ENCODE results near the gene KRTAP10-4.

KRTAP10-4 gene

GRCh38 chr21:44539046-44539445 is 34.5 kb upstream of the KRTAP10-4 start:
- H2BK12ac ChIP-seq (ENCODE audit: low read length in 2 of 2): no peak overlapping the region
- DNase-seq: no peak
- H4K8ac ChIP-seq (ENCODE audit: low read length): no peak overlapping the region
- no peaks in the 10 kb centered on the region for H3K36me3 ChIP-seq (ENCODE audit: control insufficient read depth in 1 of 2, insufficient read depth in 2 of 2, low read depth in 1 of 2, low read length in 2 of 2)
- H4K91ac ChIP-seq (ENCODE audit: low read length): no peak overlapping the region
- H3K79me1 ChIP-seq (replicated peaks; ENCODE audit: low read length, poor library complexity, severe bottlenecking): no peaks in the 10 kb centered on the region
- no peak overlapping the region for H2AK5ac ChIP-seq (ENCODE audit: low read length, severe bottlenecking)
- H3K18ac ChIP-seq (ENCODE audit: low read depth in 1 of 2, low read length in 2 of 2): no peak overlapping the region
- H3K4me1 ChIP-seq (ENCODE audit: control insufficient read depth, insufficient read depth, low read depth, low read length): no peaks in the 10 kb centered on the region
- H3K4ac ChIP-seq (ENCODE audit: low read depth in 1 of 2, low read length in 2 of 2): no peak overlapping the region
- no peak overlapping the region for H3K4me3 ChIP-seq (ENCODE audit: insufficient read depth in 1 of 2, low read depth in 1 of 2, low read length in 2 of 2)
- peaks cover 4 to 9% of the 10 kb centered on the region in 2 experiments for H3K27me3 ChIP-seq (ENCODE audit: control insufficient read depth in 1 of 2, insufficient read depth in 1 of 2, low read length in 2 of 2)
- no peak overlapping the region for H3K14ac ChIP-seq (ENCODE audit: low read length in 2 of 2)
- no peak overlapping the region for H2AFZ ChIP-seq (ENCODE audit: low read depth, low read length)
- WGBS: 70% methylated on average over 14 of the region's 14 CpGs
- H2BK15ac ChIP-seq (ENCODE audit: low read depth, poor library complexity, severe bottlenecking): no peak overlapping the region
- no peak overlapping the region for H3K23ac ChIP-seq (ENCODE audit: low read length in 2 of 2)
- H2BK120ac ChIP-seq (ENCODE audit: low read depth, low read length): no peak overlapping the region
- no peak overlapping the region for H3K27ac ChIP-seq (ENCODE audit: low read length, poor library complexity, severe bottlenecking)
- H3K9me3 ChIP-seq (ENCODE audit: control insufficient read depth, low read length): peaks cover 16% of the 10 kb centered on the region
- no peak overlapping the region for H3K9ac ChIP-seq (ENCODE audit: low read length)
- no peak overlapping the region for H2BK5ac ChIP-seq (ENCODE audit: low read depth, low read length, poor library complexity, severe bottlenecking)
- H3K4me2 ChIP-seq (ENCODE audit: low read length, poor library complexity, severe bottlenecking): no peak overlapping the region

GRCh38 chr21:44539991-44540666 is 33.4 kb upstream of the KRTAP10-4 start, which contains the start of gene KRTAP10-1:
KRTAP10-1 (minus strand) TSS chr21:44540195; CDS start chr21:44540150, 45 bp downstream.
- Histone ChIP-seq H3K36me3 (ENCODE audit: control insufficient read depth in 1 of 2, insufficient read depth in 2 of 2, low read depth in 1 of 2, low read length in 2 of 2) (no peaks in the 10 kb centered on the region), H3K4me2 (ENCODE audit: low read length, poor library complexity, severe bottlenecking) (no peak within 1 kb of the TSS), H4K91ac (ENCODE audit: low read length) (no peak within 1 kb of the TSS), H2BK15ac (ENCODE audit: low read depth, poor library complexity, severe bottlenecking) (no peak within 1 kb of the TSS), H3K27ac (ENCODE audit: low read length, poor library complexity, severe bottlenecking) (no peak within 1 kb of the TSS), H3K4me3 (ENCODE audit: insufficient read depth in 1 of 2, low read depth in 1 of 2, low read length in 2 of 2) (no peak within 1 kb of the TSS), H2BK5ac (ENCODE audit: low read depth, low read length, poor library complexity, severe bottlenecking) (no peak within 1 kb of the TSS), H2BK12ac (ENCODE audit: low read length in 2 of 2) (no peak within 1 kb of the TSS), H3K4me1 (ENCODE audit: control insufficient read depth, insufficient read depth, low read depth, low read length) (no peaks in the 10 kb centered on the region), H4K8ac (ENCODE audit: low read length) (no peak within 1 kb of the TSS), H2AK5ac (ENCODE audit: low read length, severe bottlenecking) (no peak within 1 kb of the TSS), H2BK120ac (ENCODE audit: low read depth, low read length) (no peak within 1 kb of the TSS), H3K27me3 (ENCODE audit: control insufficient read depth in 1 of 2, insufficient read depth in 1 of 2, low read length in 2 of 2) (peaks cover 4 to 7% of the 10 kb centered on the region in 2 experiments), H3K23ac (ENCODE audit: low read length in 2 of 2) (no peak within 1 kb of the TSS), H3K9ac (ENCODE audit: low read length) (no peak within 1 kb of the TSS), H3K14ac (ENCODE audit: low read length in 2 of 2) (no peak within 1 kb of the TSS), H3K18ac (ENCODE audit: low read depth in 1 of 2, low read length in 2 of 2) (no peak within 1 kb of the TSS), H3K79me1 (replicated peaks; ENCODE audit: low read length, poor library complexity, severe bottlenecking) (no peaks in the 10 kb centered on the region), H2AFZ (ENCODE audit: low read depth, low read length) (no peak within 1 kb of the TSS), H3K9me3 (ENCODE audit: control insufficient read depth, low read length) (peaks cover 16% of the 10 kb centered on the region), H3K4ac (ENCODE audit: low read depth in 1 of 2, low read length in 2 of 2) (no peak within 1 kb of the TSS)
- 83% methylated on average over 19 of the region's 21 CpGs for WGBS
- DNase-seq: no peak

GRCh38 chr21:44540741-44541288 is 32.7 kb upstream of the KRTAP10-4 start:
- Histone ChIP-seq H2BK12ac (ENCODE audit: low read length in 2 of 2) (no peak overlapping the region), H2AK5ac (ENCODE audit: low read length, severe bottlenecking) (no peak overlapping the region), H3K27ac (ENCODE audit: low read length, poor library complexity, severe bottlenecking) (no peak overlapping the region), H3K9ac (ENCODE audit: low read length) (no peak overlapping the region), H2AFZ (ENCODE audit: low read depth, low read length) (no peak overlapping the region), H3K36me3 (ENCODE audit: control insufficient read depth in 1 of 2, insufficient read depth in 2 of 2, low read depth in 1 of 2, low read length in 2 of 2) (no peaks in the 10 kb centered on the region), H3K9me3 (ENCODE audit: control insufficient read depth, low read length) (peaks cover 16% of the 10 kb centered on the region), H2BK15ac (ENCODE audit: low read depth, poor library complexity, severe bottlenecking) (no peak overlapping the region), H3K4ac (ENCODE audit: low read depth in 1 of 2, low read length in 2 of 2) (no peak overlapping the region), H3K14ac (ENCODE audit: low read length in 2 of 2) (no peak overlapping the region), H4K91ac (ENCODE audit: low read length) (no peak overlapping the region), H3K4me1 (ENCODE audit: control insufficient read depth, insufficient read depth, low read depth, low read length) (no peaks in the 10 kb centered on the region), H4K8ac (ENCODE audit: low read length) (no peak overlapping the region), H3K18ac (ENCODE audit: low read depth in 1 of 2, low read length in 2 of 2) (no peak overlapping the region), H2BK5ac (ENCODE audit: low read depth, low read length, poor library complexity, severe bottlenecking) (no peak overlapping the region), H2BK120ac (ENCODE audit: low read depth, low read length) (no peak overlapping the region), H3K27me3 (ENCODE audit: control insufficient read depth in 1 of 2, insufficient read depth in 1 of 2, low read length in 2 of 2) (peaks cover 4% of the 10 kb centered on the region in 2 experiments), H3K4me2 (ENCODE audit: low read length, poor library complexity, severe bottlenecking) (no peak overlapping the region), H3K4me3 (ENCODE audit: insufficient read depth in 1 of 2, low read depth in 1 of 2, low read length in 2 of 2) (no peak overlapping the region), H3K79me1 (replicated peaks; ENCODE audit: low read length, poor library complexity, severe bottlenecking) (no peaks in the 10 kb centered on the region), H3K23ac (ENCODE audit: low read length in 2 of 2) (no peak overlapping the region)
- DNase-seq: no peak
- 89% methylated on average over 11 of the region's 11 CpGs for WGBS

- Histone ChIP-seq H2BK120ac (ENCODE audit: low read depth, low read length) (no peak overlapping the region), H3K18ac (ENCODE audit: low read depth in 1 of 2, low read length in 2 of 2) (no peak overlapping the region), H3K36me3 (ENCODE audit: control insufficient read depth in 1 of 2, insufficient read depth in 2 of 2, low read depth in 1 of 2, low read length in 2 of 2) (no peaks in the 10 kb centered on the region), H4K8ac (ENCODE audit: low read length) (no peak overlapping the region), H3K79me1 (replicated peaks; ENCODE audit: low read length, poor library complexity, severe bottlenecking) (no peaks in the 10 kb centered on the region), H3K4me2 (ENCODE audit: low read length, poor library complexity, severe bottlenecking) (no peak overlapping the region), H3K14ac (ENCODE audit: low read length in 2 of 2) (no peak overlapping the region), H3K23ac (ENCODE audit: low read length in 2 of 2) (no peak overlapping the region), H2BK12ac (ENCODE audit: low read length in 2 of 2) (no peak overlapping the region), H3K9me3 (ENCODE audit: control insufficient read depth, low read length) (peaks cover 24% of the 10 kb centered on the region), H3K4me3 (ENCODE audit: insufficient read depth in 1 of 2, low read depth in 1 of 2, low read length in 2 of 2) (no peak overlapping the region), H2AK5ac (ENCODE audit: low read length, severe bottlenecking) (no peak overlapping the region), H3K4me1 (ENCODE audit: control insufficient read depth, insufficient read depth, low read depth, low read length) (no peaks in the 10 kb centered on the region), H3K27ac (ENCODE audit: low read length, poor library complexity, severe bottlenecking) (no peak overlapping the region), H2BK15ac (ENCODE audit: low read depth, poor library complexity, severe bottlenecking) (no peak overlapping the region), H3K4ac (ENCODE audit: low read depth in 1 of 2, low read length in 2 of 2) (no peak overlapping the region), H2BK5ac (ENCODE audit: low read depth, low read length, poor library complexity, severe bottlenecking) (no peak overlapping the region), H4K91ac (ENCODE audit: low read length) (no peak overlapping the region), H3K9ac (ENCODE audit: low read length) (no peak overlapping the region), H2AFZ (ENCODE audit: low read depth, low read length) (no peak overlapping the region), H3K27me3 (ENCODE audit: control insufficient read depth in 1 of 2, insufficient read depth in 1 of 2, low read length in 2 of 2) (peaks cover 4 to 8% of the 10 kb centered on the region in 2 experiments)
- WGBS: 50% methylated on average over 1 of the region's 1 CpG
- no peak for DNase-seq
These were observed 30.8 kb upstream of the KRTAP10-4 start for GRCh38 chr21:44542716-44543115.

All from mesenchymal stem cell (in vitro differentiated cells and primary cell).